Activated CD4-positive, alpha-beta T cell treated with anti-CD3 and anti-CD28 coated beads for 24 hours (primary cell): ENCODE measurements around the gene MADD.
"Not testable (repeated sequence)": the region's sequence is repeated elsewhere in the genome, so short reads cannot be mapped to it uniquely, and the experiment has no call there.

ENCODE experiments used
- DNase-seq, 2 donors: peaks; one replicate each; pipeline ENCODE4 v3.0.0-alpha.2; 2020; ENCODE audit warnings: low read depth in 2 of 2

Gene MADD

GRCh38 chr11:47274495-47275235, 4.7 kb downstream of the MADD start:
- DNase-seq = no peak

DNA sequence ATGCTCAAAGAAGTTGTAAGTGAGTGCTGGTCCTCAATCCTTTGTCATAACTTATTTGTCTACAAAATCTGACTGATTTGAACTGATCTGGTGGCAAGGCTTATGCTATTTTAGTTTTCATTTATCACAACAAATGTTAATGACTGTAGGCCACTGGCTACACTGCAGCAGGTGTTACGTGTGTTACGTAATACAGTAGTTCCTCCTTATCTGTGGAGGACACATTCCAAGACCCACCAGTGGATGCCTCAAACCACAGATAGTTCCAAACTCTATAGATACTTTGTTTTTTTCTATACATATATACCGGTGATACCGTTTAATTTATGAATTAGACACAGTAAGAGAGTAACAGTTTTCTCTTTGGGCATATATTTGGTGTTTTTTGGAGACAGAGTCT, 7.0 kb downstream of the MADD start:
- no peak for DNase-seq

DNA sequence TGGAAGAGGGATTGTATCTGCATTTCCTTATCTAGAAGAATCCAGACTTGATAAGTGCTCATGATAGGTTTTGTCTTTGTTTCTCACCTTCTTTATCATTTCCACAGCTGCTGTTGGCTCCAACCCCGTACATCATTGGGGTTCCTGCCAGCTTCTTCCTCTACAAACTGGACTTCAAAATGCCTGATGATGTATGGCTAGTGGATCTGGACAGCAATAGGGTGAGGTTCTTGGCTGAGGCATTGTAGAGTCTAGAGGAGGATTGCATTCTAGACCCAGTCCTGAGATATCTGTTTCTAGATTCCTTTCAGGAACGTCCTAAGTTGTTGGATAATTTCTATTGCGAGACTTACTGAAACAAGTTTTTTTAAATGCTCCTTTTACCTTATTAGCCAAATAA, 8.1 kb downstream of the MADD start:
- DNase-seq = no peak

GRCh38 chr11:47278769-47279168, 8.8 kb downstream of the MADD start:
- DNase-seq = no peak

- no peak for DNase-seq
These were observed 10.2 kb downstream of the MADD start for GRCh38 chr11:47280099-47280498.

DNA sequence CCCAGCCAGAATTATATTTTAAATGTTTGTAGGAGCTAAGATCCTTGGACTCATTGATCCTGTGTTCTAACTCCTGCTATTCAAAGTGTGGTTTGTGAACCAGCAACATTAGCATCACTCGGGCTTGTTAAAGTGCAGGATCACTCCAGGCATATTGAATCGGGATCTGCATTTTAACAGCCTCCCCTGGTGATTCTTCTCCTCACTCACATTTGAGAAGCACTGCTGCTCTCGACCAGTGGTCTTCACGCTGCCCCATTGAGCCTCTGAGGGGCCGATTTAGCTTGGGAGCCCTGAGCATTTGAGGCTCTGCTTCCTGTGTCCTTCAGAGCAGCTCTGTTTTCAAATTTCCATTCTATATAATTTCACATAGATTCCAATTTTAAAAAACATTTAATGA, 10.9 kb downstream of the MADD start:
- DNase-seq = no peak

DNA sequence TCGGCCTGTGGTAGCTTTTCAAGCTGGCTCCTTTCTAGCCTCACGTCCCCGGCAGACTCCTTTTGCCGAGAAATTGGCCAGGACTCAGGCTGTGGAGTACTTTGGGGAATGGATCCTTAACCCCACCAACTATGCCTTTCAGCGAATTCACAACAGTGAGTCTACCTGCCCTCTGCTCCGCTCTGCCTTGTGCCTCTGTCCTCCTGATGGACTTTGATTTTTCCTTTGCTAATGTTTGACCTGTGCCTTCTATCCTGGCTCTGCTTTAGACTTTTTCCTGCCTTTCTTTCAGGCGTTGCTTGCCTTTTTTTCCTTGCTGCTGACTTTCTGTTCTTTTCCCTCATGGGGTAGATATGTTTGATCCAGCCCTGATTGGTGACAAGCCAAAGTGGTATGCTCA, 12.5 kb downstream of the MADD start:
- DNase-seq = no peak

DNA sequence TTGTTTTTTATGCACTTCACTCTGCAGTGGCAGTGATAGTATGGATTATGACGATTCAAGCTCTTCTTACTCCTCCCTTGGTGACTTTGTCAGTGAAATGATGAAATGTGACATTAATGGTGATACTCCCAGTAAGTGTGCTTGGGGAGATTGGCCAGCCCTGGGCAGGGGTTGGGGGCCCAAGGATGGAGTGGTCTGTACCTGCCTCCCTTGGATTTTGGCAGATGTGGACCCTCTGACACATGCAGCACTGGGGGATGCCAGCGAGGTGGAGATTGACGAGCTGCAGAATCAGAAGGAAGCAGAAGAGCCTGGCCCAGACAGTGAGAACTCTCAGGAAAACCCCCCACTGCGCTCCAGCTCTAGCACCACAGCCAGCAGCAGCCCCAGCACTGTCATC, 14.2 kb downstream of the MADD start:
- DNase-seq = no peak

GRCh38 chr11:47285969-47286770, 16.2 kb downstream of the MADD start:
- DNase-seq = no peak

GRCh38 chr11:47288066-47288465, 18.1 kb downstream of the MADD start:
- DNase-seq = no peak

- no peak for DNase-seq
These were observed 19.9 kb downstream of the MADD start for GRCh38 chr11:47289856-47290255.

- DNase-seq = no peak
These were observed 25.5 kb downstream of the MADD start for GRCh38 chr11:47295385-47295784.

DNA sequence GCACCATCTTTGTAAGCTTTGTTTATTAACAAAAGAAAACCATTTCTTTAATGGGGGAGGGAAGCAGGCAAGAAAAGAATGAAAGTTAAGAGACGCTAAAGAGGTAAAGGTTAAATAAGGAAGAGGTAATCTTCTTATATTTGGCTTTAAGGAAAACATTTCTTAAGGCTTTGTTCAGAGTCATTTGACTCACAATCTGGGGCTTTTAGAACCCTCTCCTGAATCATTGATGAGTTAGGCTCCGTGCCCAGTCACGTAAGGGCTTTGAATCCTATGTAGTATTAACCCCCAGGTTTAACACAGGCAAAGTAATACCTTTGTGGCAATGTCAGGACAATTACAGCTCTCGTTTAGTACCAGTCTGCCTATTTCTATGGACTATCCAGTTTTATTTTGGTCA, 26.1 kb downstream of the MADD start:
- no peak for DNase-seq

GRCh38 chr11:47299078-47299477, 29.1 kb downstream of the MADD start:
- DNase-seq = no peak

DNA sequence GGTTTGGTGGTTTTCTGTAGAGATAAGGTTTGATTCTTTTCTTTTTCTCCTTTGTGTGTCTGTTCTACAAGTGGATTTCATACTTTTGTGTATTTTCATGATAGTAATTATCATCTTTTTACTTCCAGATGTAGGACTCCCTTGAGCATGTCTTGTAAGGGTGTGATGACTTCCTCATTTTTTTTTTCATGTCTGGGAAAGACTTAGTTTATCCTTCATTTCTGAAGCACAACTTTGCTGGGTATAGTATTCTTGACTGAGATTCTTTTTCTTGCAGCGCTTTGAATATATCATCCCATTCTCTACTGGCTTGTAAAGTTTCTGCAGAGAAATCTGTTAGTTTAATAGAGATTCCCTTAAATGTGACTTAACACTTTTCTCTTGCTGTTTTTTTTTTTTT, 32.9 kb downstream of the MADD start:
- no peak for DNase-seq

- DNase-seq = no peak
These were observed 36.0 kb downstream of the MADD start for GRCh38 chr11:47305734-47306483.

- no peak for DNase-seq
These were observed 36.5 kb downstream of the MADD start for GRCh38 chr11:47306484-47306844.

DNA sequence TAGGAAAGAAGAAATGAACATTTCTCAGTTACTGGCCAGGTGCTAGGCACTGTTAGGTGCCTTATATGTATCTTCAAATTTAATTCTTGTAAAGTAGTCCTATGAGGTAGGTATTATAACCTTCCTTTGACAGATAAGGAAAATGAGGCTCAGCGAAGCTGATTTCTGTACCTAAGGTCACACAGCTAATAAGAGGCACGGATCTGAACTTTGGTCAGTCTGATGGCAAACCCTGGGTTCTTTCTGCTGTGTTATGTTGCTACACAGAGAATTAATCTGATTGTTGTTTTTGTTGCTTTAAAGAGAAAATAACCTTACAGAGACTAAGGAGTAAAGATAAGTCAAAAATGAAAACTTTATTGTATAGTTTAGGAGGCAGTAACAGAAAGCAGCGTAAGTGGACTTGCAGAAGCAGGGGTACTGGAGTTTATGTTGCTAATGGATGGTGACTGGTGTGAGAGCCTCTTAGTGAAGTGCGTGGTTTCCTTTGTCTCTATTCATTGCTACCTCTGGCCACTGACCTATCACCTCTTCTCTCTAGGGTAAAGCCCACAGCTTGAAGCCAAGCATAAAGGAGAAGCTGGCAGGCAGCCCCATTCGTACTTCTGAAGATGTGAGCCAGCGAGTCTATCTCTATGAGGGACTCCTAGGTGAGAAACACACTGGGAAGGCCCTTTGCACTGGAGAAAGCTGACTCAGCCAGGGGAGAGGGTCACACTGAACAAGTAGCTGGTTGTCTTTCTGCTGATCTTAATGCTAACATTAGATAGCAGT, 38.3 kb downstream of the MADD start:
- DNase-seq = no peak

DNA sequence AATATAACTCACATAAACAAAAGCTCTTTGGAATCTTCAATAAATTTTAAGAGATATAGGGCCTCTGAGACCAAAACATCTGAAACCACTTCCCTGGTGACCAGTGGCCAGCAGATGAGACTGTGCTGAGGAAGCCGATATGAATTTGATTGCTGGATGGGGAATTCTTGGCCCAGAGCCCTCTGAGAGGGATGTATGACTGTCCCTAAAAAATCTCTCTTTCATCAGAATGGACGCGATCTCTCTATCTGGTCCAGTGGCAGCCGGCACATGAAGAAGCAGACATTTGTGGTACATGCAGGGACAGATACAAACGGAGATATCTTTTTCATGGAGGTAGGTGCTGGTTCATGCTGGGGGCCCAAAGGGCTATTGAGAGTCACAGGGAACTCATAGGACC, 45.1 kb downstream of the MADD start:
- DNase-seq = no peak

GRCh38 chr11:47316501-47316900, 46.6 kb downstream of the MADD start:
- not testable (repeated sequence) for DNase-seq

GRCh38 chr11:47317064-47317828, 47.3 kb downstream of the MADD start:
- no peak for DNase-seq
